A549 (cell line): ENCODE measurements around the gene BEND2.

Experiments used
- CHD2 ChIP-seq: fragments of 150-350 bp; IDR thresholded peaks from 2 replicates; pipeline ENCODE4 v1.6.1; 2014; ENCODE audit warnings: low read length; ENCODE audit not compliant: partially characterized antibody
- KDM5A ChIP-seq: fragments of 200-600 bp; sonication (generic); IDR thresholded peaks from 2 replicates; pipeline ENCODE4 v1.6.1; 2016; ENCODE audit warnings: antibody characterized with exemption, mild to moderate bottlenecking

DNA sequence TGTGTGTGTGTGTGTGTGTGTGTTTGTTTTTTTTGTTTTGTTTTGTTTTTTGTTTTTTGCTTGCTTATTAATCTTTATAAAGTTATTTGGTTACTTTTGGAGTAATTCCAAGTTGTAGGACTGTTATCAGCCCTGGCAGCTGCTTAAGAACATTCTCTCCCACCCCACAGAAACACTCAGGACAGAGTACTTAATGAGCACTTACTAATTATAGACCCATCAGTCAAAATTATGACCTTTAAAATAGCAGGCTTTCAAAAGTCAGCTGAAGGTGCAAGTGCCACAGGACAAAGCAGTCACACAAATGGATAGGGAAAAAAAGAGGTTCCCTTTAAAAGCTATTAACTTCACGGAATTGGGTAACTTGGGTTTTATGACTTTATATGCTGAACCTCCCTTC lies 69.0 kb downstream of the BEND2 start:
- TF ChIP-seq CHD2: no peak
- TF ChIP-seq KDM5A: no peak
